Renal cortex interstitium (tissue), 11 donors: Measurements from ENCODE around the gene PRDM16. TPM values are rescaled to one million over a fixed set of nuclear protein-coding genes. Genes with fewer than 3 reads are reported as not detected.

Source experiments
- DNase-seq, 11 donors: peaks; one replicate each; pipeline ENCODE4 v3.0.0-alpha.2; 2013; ENCODE audit warnings: low read depth in 9 of 11, low spot score in 4 of 11; ENCODE audit errors: extremely low read depth in 1 of 11
- polyA plus RNA-seq, 3 donors: library from polyadenylated mRNA; unstranded; fragments of 120-200 nt; gene quantifications; one replicate each; pipeline ENCODE4 v1.2.1, GENCODE V29; 2013; ENCODE audit not compliant: insufficient read length in 3 of 3

The PRDM16 gene
- polyA plus RNA-seq, 3 donors, result 5.8 to 14.6 (median 7.3) TPM

DNA sequence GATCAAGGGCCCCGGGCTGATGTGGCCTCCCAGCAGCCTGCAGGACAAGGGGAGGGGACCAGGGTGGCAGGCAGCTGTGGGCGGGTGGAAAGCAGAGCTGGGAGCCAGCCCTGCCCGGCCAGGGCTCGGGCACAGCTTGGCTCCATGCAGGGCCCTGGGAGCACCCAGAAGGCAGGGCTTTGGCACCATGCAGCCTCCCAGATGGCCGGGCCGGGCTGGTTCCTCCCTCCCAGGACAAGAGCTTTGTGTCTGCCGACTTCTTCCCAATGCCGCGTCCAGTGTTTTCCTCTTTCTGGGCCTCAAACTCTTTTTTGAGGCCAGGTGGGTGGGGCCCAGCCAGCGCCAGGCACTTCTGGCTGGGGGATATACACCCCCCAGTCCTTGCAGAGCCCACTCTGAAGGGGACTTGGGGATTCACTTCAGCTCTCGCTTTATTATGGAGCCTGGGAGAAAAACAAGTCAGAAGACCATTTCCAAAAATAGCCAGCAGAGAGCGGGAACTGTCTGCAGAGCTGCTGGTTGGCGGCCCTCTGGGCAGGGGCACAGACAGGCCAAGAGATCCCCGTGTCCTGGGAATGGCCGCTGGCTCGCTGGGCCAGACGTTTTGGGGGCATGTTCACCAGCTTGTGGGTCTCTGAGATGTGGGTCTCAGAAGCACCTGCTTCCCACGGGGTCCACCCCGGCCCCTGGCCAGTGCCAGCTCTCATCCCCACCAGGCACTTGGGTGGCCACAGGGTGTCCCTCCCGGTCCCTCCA is 281.7 kb downstream of the PRDM16 start:
- DNase-seq, result no peak

DNA sequence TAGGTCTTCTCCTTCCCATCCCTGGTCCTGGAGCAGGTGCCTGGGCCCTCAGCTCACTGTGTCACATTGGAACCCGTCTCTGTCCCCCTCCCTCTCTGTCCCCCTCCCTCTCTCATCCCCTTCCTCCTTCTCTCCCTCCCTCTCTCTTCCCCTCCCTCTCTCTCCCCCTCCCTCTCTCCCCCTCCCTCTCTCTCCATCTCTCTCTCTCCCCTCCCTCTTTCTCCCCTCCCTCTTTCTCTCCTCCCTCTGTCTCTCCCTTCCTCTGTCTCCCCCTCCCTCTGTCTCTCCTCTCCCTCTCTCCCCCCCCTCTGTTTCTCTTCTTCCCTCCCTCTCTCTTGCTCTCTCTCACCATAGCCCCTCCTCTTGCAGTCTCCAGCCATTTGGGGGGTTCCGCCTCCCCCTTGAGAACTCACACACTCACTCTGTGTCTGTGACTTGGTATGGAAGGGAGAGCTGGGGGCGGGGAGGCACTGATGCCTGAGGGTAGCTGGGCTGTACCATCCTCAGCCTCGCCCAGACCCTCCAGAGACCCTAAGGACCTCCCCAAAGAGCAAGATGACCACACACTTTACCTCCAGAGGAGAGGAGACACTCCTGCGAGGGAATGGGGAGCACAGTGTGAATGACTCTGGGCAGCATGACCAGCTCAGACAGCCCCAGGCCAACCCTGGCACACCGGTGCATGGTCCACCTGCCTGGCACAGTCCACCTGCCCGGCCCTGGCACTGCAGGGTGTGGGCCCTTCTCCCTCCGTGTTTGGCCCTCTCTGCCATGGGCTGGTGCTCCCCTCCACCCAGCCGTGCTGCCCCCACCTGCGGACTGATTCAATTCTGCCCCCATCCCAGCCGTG is 282.7 kb downstream of the PRDM16 start:
- no peak for DNase-seq

DNA sequence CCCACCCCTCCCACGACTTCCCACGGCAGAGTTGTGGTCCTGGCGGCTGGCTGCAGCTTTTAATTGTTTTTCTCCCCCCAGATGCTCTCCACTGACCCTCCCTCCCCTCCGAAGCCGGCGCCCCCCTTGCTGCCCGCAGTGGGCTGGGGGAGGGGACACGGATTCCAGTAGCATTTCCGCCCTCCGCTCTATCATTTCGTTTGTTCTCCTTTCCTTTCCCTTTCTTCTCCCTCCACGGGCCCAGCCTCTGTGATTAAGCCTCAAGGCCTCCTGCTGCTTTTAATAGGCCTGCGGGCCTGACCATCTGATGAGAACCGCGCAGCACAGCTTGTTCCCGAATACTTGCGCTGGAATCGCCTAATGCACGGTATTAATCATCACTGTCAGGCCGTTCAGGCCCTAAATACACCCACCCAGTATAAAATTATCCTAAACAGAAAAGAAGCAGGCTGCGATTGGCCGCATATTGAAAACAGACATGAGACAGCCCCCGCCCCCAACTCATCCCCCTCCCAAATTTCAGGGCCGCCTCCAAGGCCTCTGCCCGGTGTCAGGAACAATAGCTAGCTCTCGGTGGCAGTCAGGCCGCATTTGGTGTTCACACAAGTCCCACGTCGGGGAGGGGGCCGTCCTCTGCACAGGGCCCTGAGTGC is 283.4 kb downstream of the PRDM16 start:
- peak in 6 of 11 donors; percentile 60 to 75 (median 66) for DNase-seq

DNA sequence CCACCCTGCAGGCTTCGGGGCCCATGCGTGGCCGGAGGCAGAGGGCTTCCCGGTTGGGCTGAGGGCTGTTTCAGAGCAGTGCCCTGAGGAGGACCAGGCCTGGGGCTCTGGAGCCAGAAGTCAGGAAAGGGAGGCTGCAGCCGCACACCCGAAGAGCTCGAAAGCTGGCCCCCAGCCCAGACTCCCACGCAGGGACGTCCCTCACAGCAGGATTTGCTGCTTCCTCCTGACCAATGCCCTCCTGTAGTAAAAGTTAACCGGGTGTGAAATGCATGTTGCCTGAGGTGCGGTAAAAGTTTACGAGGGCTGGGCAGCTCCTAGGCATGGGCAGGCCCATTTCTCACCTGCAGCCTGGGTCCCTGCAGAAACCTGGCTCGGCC is 283.9 kb downstream of the PRDM16 start:
- DNase-seq, result peak; percentile 50 to 88 (median 77)

DNA sequence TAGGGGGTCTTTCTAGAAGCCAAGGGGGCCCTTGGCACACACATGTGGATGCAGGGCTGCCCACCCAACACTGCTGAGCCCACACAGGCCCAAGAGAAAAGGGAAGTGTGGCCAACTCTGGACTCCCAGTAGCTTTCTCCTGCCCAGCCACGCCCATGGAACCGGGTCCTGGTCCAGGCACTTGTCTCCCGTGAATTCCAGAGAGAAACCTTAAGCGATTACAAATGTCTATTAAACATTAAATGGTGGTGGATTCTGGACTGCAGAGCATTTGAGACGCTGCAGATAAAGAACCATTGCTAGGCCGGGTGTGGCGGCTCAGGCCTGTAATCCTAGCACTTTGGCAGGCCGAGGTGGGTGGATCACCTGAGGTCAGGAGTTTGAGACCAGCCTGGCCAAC is 284.9 kb downstream of the PRDM16 start:
- DNase-seq, result no peak

DNA sequence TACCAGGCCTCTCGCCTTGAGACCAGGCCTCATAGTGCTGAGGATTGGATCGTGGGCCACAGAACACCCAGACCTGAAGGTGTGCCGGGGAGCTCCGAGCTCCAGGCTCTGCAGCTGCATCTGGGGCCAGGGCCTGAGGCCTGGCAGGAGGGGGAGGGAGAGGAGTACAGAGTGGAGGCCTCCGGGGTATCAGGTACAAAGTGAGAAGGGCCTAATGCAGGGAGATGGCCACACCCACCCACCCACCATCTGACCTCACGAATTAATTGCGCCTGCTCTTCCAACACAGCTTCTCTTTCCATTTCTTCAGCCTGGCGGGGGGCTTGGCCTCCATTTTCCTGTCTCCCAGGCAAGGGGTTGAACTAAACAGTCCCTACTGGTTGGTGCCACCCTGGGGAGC is 286.1 kb downstream of the PRDM16 start:
- DNase-seq, result no peak

DNA sequence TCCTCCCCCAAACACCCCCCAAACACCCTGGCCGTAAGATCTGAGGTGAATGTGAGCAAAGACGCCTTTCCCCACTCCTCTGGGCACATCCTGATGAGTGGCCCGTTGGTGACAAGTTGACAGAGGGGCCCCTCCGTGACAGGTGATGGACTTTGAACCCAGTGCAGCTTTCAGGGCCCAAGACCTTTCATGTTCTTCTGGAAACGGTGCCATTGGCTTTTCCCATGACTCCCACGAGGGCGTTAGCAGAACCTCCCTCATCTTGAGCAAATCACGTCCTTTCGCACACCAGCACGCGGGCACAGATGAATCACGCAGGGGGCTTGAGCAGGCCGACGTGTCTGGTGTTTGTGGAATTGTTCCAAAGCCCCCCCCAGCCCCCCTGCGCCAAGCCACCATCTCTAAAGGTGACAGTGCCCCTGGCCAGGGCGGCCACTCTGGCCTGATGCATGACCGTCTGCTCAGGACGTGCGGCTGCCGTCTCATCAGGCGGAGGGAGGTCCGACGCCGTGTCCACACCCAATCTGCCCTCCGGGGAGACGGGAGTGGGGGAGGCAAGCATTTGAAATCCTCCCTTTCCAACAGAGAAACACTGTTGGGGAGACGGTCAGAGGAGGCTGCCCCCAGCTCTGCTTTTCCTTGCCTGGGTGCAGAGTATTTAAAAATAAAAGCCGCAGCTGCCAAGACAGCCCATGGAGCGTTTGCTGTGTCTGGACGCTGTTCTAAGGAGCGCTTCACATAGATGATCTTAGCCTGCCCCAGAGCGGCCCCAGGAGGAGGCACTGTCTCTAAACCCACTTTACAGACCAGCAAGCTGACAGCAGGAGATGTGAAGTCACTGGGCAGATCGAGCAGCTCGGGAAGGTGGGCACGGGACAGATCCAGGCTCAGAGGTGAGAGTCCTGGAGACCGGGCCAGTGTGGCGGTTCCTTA is 287.2 kb downstream of the PRDM16 start:
- DNase-seq, result no peak

DNA sequence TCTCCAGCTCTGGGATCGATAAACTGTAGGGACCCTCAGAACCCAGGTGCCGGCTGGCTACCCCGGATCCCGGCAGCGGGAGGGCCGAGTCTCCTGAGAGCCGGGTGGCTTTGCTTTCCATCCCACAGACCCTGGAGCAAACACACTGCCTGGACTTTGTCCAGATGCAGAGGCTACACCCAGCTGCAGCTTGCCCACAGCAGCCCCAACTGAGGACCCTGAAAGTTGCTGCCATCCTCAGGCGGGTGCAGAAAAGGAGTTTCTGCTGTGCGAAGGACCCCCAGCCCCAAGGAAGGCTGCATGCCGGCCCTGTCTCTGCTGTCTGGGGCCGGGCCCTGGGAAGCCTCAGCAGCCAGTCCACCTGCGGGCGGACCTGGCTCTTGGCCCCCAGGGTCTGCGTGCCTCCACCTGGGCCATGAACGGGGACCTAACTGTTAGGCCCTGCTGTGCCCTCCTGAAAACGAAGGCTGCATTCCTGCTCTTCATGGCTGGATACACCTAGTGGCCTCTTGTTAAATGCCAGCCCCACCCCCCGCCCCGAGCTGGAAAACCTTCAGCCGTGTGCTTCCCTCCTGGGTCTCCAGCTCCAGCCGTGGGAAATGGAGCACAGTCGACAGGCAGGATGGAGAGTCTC is 287.9 kb downstream of the PRDM16 start:
- DNase-seq, result peak in 1 of 11 donors; percentile 43

DNA sequence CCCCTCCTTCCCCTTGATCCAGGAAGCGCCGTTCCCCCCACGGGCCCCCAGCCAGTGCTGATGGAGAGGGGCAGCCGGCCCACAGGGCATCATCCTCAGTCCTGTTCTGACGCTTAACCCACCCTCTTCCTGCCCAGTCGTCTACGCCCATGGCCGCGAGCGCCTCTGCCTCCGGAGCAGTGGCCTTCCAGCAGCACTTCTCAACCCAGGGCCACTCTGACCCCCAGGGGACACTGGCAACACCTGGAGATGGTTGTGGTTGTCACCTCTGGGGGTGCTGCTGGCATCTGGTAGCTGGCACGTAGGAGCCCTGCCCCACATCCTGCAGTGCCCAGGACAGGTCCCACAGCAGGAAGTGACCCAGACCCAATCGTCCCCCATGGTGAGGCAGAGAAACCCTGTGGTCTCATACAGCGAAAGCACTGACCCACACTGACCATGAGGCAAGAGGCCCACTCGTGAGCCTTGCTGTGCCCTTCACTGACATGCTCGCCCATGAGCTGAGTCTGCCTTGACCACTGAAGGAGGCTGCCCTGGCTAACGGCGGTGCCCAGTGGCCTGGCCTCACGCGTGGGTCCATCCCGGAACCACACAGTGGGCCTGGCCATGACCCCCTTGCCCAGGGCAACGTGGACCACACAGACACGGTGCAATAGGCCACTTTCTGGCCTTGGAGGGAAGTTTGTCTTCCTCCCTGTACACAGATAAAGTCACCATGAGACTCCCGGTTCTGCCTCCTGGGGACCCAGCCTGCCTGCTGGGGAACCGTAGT is 288.7 kb downstream of the PRDM16 start:
- no peak for DNase-seq

DNA sequence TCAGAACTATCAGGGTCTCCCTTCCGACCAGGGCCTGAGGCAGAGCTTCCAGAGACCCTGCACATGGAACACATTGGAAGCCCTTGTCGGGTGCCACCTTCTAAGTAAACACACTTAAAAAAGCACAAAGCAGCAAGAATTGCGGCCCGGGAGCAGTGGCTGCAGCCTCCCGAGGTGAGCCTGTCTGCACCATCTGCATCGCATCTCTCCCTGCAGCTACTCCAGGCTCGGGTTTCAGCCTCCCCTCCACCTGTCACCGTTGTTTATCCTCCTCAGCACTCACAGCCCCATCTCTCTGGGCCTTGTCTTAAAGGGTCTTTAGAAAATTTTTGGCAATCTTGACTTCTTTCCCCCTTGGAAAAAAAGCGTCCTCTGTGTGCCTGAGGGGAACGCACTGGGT is 290.3 kb downstream of the PRDM16 start:
- no peak for DNase-seq

DNA sequence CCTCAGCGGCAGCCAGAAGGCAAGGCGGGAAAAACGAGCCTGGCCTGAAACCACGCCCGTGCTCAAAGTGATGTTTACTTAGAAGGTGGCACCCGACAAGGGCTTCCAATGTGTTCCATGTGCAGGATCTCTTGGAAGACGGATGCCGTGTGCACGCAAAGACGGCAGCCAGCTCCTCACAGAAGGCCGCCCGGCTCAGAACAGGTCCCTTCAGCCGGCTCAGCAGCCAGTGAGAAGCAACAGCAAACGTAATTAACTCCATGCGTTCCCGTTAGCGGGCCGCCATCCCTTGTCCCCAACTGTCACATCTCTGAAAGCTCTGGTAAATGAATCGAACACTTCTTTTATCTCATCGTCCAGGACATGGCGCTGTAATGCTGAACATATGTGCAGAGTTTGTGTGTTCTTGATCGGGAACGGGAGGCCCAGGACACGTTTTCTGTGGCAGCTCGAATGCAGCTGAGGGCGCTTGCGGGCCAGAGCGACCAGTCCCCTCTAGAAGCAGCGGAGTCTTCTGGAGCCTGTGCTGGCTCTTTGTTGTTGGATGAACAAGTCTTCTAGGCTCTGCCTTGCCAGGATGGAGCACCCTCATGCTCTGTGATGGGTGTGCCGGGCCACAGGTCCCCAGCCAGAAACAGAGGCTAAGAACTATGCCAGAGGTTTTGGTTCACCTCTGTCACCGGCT is 290.9 kb downstream of the PRDM16 start:
- no peak for DNase-seq

DNA sequence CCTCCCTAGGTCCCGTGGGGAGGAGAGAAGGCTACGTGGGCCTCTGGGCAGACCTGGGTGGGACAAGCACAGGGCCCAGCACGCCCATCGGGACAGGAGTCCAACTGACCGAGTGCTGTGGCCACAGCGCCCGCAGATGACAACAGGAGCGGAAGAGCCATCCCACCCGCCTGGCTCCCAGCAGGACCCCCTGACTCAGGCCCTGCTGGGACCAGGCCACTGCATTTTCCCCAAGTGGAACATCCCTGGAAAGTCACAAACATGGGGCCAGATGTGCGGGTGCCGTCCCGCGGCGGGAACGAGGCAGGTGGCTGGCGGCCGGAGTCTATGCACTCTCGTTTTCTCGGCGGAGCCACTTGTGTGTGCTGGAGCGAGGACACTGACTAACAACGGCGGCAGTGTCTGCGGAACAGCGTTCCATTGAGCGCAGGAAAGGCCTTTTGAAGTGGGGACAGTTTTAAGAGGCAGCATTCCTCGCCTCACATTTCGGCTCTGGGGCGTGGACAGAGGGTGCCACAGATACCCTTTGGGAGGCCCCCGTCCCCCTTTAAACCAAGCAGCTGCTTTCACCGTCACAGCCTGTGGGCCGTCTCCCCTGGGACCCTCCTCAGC is 291.7 kb downstream of the PRDM16 start:
- no peak for DNase-seq

DNA sequence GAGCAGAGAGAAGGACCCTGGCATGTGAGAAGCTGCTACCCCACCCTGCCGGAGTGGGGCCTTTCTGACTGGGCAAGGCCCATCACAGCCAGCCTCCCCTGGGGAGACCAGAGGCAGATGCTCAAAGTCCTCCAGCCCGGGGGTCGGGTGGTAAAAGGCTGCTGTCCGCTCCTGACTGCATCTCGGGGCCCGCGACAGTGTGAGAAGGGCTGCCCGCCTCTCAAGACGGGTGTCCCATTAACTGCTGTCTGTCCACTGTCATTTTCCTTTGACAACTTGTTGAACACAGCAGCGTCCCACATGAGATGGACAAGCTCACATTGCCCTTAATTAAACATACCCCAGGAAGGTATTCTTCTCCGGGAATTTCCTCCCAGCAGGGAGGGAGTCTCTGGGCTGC is 294.0 kb downstream of the PRDM16 start:
- DNase-seq, result no peak

DNA sequence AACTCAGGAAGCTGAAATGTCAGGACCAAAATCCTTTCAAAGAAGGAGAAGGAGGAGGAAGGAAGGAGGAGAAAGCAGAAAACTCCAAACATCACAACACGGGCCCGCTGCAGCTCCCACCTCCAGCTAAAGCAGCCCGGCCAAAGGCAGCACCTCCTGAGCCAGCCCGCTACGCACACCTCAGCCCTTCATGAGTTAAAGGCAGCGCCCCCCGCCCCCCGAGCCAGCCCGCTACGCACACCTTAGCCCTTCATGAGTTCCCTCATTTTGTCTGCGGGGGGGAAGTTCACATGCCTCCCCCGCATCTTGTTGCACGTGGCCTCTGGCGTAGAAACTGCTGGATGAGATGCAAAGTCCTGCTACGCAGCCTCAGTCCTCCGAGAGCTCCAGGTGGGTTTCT is 294.8 kb downstream of the PRDM16 start:
- no peak for DNase-seq

DNA sequence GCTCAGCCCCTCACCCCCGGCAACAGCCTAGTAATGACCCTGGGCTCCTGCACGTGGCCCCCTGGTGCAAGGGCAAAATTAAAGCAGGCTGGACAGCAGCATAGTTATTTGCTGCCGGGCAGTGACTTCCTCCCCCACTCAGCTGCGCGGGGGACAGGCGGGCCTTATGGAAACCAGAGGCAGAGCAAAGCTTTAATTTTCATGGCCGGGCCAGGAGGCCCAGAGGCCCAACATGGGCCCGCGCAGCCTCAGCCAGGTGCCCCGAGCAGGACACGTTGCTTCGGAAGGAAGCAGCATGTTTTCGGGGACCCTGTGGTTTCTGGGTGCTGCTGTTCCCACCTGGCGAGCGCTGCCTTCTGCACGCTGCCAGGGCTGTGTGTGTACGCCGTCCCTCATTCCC is 295.5 kb downstream of the PRDM16 start:
- DNase-seq, result no peak

DNA sequence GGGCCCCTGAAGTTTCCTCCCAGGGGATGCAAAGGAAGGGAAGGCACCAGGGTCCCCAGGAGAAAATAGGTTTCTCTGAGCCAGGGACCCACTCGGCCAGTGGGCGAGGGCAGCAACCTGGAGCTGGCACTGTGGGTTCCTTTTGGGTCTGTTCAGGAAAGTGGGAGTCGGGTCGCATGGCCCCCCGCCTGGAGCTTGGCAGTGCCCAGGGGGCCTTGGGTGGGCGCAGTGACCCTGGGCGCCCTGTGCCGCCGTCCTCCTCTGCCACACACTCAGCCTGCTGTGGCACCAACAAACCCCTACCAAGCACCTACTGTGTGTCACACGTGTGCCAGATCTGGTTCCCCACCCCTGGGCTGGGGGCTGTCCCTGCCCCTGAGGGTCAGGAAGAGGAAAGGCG is 296.0 kb downstream of the PRDM16 start:
- DNase-seq, result no peak
